Stimulated activated CD4-positive, alpha-beta T cell treated with anti-CD3 and anti-CD28 coated beads, Interleukin-12 subunit alpha, Interleukin-12 subunit beta, amount 100 ng/mL, for 48 hours (primary cell): ENCODE data around the gene ZNF844.
A peak's percentile ranks its signal among the peaks of the same experiment; 100 is the strongest.
"Not testable (repeated sequence)": the region's sequence is repeated elsewhere in the genome, so short reads cannot be mapped to it uniquely, and the experiment has no call there.

ENCODE experiments used
- DNase-seq, 3 donors: peaks; one replicate each; pipeline ENCODE4 v3.0.0-alpha.2; 2020; ENCODE audit warnings: low read depth in 2 of 3, low spot score in 1 of 3

The ZNF844 gene

DNA sequence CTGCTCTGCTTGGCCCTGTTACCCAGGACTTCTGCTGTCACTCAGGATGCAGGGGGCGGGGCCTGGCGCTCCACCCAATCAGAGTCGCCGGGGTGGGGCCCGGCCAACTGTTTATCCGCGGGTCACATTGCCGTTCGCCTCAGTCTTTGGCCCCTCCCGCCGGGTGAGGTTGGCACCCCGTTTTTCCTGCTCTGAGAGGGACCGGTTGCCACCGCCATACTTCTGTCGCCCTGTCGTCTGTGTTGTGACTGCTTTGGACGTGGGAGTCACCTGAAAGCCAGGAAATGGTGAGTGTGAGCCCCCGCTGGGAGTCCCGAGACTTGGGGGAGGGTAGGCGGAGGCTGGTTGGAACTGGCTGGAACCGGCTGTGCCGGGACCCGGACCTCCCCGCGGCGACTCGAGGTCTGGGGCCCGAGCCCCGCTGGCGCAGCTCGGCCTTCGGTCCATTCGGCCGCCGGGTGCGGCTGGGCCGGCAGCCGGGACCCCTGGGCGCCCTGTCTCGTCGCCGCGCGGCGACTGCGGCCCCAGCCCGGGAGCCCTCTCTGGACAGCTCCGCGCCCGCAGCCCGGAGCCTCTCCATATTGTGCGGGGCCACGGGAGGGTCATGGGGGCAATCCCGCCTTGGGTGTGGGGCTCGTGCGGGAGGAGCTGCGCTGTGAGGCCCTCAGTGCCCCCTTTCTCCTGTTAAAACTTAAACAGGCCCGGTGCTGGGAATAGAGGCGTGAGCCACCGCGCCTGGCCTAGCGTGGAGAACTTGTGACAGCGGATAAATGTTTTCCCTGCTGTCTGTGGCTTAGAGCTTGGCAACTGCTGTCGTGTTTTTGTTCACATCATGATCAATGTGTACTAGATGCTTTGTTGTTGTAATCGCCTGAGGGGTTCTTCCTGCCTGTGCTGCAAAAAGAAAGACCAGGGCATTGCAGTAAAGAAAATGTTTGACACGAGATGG, at the start of gene ZNF844:
Gene ZNF844 (plus strand): TSS at position 142 of the 949 bp plus-strand sequence. CDS start 143 bp downstream, at position 285.
- DNase-seq = peak; percentile 57 to 78 (median 62)

DNA sequence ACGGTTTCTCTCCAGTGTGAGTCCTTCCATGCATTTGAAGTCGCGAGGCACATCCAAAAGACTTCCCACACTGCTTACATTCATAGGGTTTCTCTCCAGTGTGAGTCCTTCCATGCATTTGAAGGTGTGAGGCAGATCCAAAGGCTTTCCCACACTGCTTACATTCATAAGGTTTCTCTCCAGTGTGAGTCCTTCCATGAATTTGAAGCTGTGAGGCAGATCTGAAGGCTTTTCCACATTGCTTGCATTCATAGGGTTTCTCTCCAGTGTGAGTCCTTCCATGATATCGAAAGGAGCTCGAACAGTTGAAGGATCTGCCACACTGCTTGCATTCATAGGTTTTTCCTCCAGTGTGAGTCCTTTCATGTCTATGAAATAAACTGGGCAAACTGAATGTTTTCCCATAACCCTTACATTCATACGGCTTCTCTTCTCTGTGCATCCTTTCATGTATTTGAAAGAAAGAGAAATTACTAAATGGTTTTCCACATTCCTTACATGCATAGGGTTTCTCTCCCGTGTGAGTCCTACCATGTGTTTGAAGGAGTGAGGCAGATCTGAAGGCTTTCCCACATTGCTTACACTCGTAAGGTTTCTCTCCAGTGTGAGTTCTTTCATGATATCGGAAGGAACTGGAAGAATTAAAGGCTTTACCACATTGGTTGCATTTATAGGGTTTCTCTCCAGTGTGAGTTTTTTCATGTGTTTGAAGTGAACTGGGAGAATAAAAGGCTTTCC, 49.3 kb upstream of the ZNF844 start:
- DNase-seq = no peak

DNA sequence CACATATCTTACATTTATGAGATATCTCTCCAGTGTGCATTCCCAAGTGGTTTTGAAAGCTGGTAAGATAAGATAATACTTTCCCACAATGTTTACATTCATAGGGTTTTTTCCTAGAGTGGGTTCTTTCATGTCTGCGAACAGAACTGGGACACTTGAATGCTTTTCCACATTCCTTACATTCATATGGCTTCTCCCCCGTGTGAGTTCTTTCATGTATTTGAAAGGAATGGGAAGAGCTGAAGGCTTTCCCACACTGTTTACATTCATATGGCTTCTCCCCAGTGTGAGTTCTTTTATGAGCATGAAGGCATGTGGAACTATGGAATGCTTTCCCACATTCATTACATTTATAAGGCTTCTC, 48.8 kb upstream of the ZNF844 start:
- no peak for DNase-seq

DNA sequence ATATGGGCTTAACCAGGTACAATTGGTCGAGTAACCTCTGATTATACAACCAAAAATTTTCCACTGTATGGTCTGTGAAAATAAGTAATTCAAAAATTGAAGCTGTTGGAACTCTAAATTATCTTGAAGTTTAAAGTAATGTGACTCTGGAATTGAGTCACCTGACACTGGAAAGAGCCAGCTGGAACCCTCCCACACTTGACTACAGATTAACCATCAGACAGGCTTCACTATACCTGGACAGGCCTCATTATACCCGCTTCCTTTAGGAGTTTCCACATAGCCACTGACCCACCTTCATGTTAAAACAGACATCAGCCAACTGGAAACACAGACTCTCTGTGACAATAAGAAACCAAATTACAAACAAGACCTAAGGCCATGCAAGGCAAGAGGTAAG, 30.3 kb upstream of the ZNF844 start:
- no peak for DNase-seq

DNA sequence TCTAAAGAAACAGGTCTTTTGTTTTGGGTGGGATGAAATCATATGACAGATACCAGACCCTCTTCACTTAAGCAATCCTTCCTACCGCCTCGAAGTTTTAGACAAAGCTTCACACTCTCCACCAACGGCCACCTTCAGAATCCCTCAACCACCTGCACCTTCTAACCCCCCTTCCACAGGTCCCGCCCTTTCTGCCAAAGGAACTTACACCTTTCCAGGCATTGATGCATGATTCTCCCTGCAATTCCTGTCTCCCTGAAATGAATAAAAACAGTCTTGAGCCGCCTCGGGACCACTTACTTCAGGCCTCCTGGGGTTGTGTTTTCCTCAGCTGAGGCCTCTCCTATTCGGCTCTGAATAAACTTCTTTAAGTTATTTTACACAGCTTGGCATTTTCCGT, 29.9 kb upstream of the ZNF844 start:
- no peak for DNase-seq

DNA sequence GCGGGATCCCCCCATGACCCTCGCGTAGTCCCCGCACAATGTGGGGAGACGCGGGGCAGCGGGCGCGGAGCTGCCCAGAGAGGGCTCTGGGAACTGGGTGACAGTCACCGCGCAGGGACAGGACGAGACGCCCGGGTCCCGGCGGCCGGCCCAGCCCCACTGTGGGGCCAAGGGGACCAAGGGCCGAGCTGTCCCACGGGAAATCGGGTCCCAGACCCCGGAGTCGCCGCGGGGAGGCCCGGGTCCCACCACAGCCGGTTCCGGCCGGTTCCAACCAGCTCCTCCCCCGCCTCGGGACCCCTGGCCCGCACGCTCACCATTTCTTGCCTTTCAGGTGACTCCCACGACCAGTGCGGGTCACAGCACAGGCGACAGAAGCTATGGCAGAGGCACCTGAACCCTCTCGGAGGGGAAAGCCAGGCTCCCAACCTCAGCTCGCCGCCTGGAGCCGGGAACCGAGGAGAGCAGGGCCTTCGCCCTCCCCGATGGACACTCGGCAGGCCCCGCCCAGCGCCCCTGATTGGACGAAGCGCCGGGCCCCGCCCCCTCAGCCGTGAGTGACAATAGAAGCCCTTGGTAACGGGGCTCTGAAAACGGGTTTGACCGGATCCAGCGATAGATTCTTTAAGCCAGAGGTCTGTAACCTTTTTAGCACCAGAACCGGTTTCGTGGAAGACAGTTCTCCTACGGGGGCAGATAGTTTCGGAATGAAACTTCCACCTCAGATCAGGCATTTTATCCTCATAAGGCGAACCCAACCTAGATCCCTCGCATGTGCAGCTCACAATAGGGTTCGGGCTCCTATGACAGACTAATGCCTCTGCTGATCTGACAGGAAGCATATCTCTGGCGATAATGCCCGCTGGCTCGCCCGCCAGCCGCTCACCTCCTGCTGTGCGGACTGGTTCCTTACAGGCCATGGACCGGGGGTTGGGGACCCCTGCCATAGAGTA, 29.0 kb upstream of the ZNF844 start, which contains the start of gene ZNF433:
Gene ZNF433 (minus strand): TSS at position 460 of the 953 bp plus-strand sequence. CDS start 140 bp downstream, at position 320.
- DNase-seq = peak; percentile 38 to 73 (median 65)

DNA sequence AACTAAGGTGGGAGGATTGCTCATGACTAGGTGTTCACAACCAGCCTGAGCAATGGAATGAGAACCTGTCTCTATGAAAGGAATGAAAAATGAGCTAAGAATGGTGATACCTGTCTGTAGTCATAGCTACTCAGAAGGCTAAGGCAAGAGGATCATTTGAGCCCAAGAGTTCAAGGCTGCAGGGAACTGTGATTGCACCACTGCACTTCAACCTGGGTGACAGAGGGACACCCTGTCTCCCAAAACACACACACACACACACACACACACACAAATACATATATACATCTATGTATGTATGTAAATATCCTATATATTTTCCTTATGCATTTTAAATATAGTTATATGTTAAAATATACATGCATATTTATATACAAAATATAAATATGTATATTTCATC, 21.6 kb upstream of the ZNF844 start:
- no peak for DNase-seq

DNA sequence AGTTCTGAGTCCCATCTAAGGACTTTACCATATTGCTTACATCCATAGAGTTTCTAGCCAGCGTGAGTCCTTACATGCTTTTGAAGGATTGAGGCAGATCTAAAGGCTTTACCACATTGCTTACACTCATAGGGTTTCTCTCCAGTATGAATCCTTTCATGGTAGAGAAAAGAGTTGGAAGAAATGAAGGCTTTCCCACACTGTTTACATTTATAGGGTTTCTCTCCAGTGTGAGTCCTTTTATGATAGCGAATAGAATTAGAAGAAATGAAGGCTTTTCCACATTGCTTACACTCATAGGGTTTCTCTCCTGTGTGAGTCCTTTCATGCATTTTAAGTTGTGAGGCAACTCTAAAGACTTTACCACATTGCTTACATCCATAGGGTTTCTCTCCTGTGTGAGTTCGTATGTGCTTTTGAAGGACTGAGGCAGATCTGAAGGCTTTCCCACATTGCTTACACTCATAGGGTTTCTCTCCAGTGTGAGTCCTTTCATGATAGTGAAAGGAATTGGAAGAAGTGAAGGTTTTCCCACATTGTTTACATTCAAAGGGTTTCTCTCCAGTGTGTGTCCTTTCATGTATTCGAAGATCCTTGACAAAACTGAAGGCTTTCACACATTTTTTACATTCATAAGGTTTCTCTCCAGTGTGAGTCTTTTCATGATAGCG, 20.6 kb upstream of the ZNF844 start:
- no peak for DNase-seq

DNA sequence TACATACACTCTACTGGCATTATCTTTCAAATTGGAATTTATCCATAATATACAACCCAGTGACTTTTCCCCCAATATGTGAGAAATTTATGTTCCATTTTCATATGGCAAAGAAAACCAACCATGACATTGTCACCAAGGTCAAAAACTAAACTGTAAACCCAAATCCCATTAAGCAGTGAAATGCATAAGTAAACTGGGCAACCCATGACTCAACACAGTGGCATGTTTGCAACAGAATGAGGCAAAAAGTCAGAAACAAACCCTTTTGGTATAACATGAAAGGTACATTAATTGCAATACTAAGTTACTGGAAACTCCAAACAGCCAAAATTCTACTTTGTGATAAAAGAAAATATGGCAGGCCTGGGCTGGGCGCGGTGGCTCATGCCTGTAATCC, 16.7 kb upstream of the ZNF844 start:
- no peak for DNase-seq

DNA sequence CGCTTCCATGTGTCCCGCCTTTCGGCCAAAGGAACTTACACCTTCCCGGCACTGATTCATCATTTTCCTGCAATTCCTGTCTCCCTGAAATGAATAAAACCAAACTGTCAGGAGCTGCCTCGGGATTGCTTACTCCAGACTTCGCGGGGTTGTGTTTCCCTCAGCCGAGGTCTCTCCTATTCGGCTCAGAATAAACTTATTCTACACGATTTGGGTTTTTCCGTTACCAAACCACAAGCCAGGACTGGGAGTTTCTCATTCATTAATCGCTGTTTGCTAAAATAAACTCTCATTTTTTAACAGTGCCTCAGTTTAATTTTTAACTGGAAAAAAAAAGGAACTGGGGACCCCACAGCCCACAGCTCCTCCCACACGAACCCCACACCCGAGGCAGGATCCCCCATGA, 12.4 kb upstream of the ZNF844 start:
- DNase-seq = no peak

DNA sequence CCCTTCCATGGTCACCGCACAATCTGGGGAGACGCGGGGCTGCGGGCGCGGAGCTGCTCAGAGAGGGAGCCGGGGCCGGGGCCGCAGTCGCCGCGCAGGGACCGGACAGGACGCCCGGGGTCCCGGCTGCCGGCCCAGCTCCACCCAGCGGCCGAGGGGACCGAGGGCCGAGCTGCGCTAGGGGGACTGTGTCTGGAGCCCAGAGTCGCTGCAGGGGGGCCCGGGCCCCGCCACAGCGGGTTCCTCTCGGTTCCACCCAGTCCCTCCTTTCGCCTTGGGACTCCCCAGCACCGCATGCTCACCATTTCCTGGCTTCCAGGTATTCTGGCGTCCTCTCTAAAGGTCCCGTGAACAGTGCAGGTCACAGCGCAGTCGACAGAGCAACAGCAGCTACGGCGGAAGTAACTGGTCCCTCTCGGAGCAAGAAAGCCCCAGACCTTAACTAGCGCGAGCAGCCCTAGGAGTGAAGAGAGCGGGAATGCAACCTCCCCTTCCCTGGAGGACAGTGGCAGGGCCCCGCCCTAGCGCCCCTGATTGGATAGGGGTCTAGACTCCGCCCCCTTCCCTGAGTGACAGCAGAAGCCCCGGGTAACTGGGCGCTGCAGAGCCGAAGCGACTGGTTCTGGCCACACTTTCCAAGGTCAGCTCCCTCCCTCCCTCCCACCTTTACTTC, 11.9 kb upstream of the ZNF844 start, which contains the start of gene ZNF878:
Gene ZNF878 (minus strand): TSS at position 465 of the 673 bp plus-strand sequence. CDS start 160 bp downstream, at position 305.
- DNase-seq = peak; percentile 42 to 66 (median 57)

DNA sequence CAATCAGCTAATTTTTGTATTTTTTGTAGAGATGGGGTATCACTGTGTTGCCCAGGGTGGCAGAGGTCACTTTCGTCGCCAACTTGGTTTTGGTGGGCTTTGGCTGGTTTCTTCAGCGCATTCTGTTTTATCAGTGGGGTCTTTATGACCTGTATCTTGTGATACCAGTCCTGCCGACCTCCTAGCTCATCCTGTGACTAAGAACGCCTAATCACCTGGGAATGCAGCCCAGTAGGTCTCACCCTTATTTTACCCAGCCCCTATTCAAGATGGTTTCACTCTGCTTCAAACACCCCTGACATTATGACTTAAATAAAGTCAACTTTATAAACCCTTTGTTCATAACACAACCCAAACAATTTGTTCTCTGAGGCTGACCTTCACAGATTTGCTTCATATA, 8.7 kb upstream of the ZNF844 start:
- DNase-seq = no peak

DNA sequence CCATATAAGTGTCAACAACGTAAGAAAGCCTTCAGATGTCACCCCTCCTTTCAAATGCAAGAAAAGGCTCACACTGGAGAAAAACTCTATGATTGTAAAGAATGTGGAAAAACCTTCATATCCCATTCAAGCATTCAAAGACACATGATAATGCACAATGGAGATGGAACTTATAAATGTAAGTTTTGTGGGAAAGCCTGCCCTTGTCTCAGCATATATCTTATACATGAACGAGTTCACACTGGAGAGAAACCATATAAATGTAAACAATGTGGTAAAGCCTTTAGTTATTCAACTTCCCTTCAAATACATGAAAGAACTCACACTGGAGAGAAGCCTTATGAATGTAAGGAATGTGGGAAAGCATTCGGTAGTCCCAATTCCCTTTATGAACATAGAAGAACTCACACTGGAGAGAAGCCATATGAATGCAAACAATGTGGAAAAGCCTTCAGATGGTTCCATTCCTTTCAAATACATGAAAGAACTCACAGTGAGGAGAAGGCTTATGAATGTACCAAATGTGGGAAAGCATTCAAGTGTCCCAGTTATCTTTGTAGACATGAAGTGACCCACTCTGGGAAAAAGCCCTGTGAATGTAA, 11.1 kb downstream of the ZNF844 start:
- no peak for DNase-seq

DNA sequence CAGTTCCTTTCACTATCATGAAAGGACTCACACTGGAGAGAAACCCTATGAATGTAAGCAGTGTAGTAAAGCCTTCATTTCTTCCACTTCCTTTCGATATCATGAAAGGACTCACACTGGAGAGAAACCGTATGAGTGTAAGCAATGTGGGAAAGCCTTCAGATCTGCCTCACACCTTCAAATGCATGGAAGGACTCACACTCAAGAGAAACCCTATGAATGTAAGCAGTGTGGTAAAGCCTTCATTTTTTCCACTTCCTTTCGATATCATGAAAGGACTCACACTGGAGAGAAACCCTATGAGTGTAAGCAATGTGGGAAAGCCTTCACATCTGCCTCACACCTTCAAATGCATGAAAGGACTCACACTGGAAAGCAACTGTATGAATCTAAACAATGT, 11.8 kb downstream of the ZNF844 start:
- not testable (repeated sequence) for DNase-seq

DNA sequence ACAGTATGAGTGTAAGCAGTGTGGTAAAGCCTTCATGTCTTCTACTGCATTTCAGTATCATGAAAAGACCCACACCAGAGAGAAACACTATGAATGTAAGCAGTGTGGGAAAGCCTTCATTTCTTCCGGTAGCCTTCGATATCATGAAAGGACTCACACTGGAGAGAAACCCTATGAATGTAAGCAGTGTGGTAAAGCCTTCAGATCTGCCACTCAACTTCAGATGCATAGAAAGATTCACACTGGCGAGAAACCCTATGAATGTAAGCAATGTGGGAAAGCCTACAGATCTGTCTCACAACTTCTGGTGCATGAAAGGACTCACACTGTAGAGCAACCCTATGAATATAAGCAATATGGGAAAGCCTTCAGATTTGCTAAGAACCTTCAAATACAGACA, 12.8 kb downstream of the ZNF844 start:
- no peak for DNase-seq

DNA sequence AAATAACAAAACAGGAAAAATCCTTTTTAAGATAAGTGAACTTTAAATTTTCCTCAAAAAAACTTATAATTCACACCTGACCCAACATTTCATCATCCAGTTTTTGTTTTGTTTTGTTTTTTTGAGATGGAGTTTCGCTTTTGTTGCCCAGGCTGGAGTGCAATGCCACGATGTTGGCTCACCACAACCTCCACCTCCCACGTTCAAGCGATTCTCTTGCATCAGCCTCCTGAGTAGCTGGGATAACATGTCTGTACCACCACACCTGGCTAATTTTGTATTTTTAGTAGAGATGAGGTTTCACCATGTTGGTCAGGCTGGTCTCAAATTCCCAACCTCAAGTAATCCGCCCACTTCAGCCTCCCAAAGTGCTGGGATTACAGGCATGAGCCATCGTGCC, 18.8 kb downstream of the ZNF844 start:
- DNase-seq = not testable (repeated sequence)

DNA sequence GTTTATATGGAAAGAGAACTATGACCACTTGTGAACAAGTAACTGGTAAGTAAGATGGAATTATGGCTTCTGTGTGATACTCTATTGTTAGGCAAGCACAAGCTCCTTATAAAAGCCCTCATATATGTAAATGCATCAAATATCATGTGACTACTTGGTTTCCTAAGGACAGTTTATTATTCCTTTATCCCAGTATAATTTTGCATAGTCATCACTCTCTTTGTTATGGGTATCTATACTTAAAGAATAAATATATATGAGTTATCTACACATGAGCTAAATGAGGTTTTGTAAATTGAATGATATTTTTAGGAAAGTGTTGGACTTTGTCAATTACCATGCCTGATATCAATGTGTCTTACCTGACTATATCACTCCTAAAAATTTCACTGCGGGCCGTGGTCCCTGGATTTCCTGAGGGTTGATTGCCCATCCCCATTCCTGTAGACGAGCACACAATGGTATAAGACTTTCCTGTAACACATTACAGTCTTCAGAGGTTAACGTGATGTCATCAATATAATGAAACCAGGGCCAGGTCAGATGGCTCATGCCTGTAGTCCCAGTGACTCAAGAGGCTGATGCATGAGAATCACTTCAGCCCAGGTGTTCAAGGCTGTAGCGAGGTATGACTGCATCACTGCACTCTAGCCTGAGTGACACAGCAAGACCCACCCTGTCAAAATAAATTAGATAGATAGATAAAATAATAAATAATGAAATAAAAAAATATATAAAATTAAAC, 20.7 kb downstream of the ZNF844 start:
- DNase-seq = no peak

DNA sequence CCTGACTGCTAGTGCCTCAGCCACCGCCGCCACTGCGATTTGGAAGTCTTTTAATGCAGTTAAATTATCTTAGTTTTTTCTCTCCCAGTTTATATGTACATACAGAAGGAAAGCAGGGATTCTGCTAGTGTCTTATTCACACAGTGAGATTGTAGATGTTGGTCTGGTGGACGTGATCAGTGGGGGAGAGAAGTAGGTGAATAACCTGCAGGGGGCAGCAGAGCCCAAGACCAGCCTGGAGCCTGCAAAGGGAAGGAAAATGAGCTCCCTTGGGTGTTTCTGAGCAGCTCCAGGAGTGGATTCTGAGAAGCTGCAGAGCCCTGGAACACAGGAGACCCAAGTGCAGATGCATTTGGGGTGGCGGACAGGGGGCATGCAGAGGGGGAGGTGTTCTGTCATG, 26.3 kb downstream of the ZNF844 start:
- DNase-seq = peak; percentile 52 to 67 (median 67)
